HepG2 (cell line): ENCODE results near the gene HAUS7. TPM values are rescaled to one million over a fixed set of nuclear protein-coding genes. Genes with fewer than 3 reads are reported as not detected.

ENCODE experiments used
- CENPBD1 ChIP-seq: sonication (generic); formaldehyde crosslinking; IDR thresholded peaks from 2 replicates; pipeline ENCODE4 v1.8.0; 2022; ENCODE audit warnings: missing genetic modification reagents, low read depth, mild to moderate bottlenecking, borderline replicate concordance
- ERF ChIP-seq: IDR thresholded peaks from 2 replicates; pipeline ENCODE4 v1.6.1; 2018; ENCODE audit warnings: missing biosample characterization, missing genetic modification reagents
- FOXM1 ChIP-seq: sonication (generic); formaldehyde crosslinking; IDR thresholded peaks from 2 replicates; pipeline ENCODE4 v1.5.0; 2020; ENCODE audit warnings: missing genetic modification reagents
- HNRNPK ChIP-seq: fragments of 200-400 bp; formaldehyde crosslinking; IDR thresholded peaks from 2 replicates; pipeline ENCODE4 v1.6.1; 2018; ENCODE audit warnings: low read length, low read depth, moderate library complexity, mild to moderate bottlenecking; ENCODE audit not compliant: poor library complexity, severe bottlenecking
- MTA1 ChIP-seq: sonication (generic); formaldehyde crosslinking; IDR thresholded peaks from 2 replicates; pipeline ENCODE4 v1.4.0; 2020; ENCODE audit warnings: missing genetic modification reagents, mild to moderate bottlenecking, borderline replicate concordance
- RFX5 ChIP-seq: IDR thresholded peaks from 2 replicates; pipeline ENCODE4 v1.6.1; 2011; ENCODE audit warnings: low read depth, low read length, improper control_type of control experiment
- SALL2 ChIP-seq: sonication (generic); formaldehyde crosslinking; IDR thresholded peaks from 2 replicates; pipeline ENCODE4 v1.8.1; 2023; ENCODE audit warnings: mild to moderate bottlenecking, missing genetic modification reagents, inconsistent platforms
- SCMH1 ChIP-seq: sonication (generic); formaldehyde crosslinking; IDR thresholded peaks from 2 replicates; pipeline ENCODE4 v1.9.0; 2021; ENCODE audit warnings: missing genetic modification reagents, mild to moderate bottlenecking, borderline replicate concordance
- SMAD9 ChIP-seq: sonication (generic); formaldehyde crosslinking; IDR thresholded peaks from 2 replicates; pipeline ENCODE4 v1.5.1; 2020; ENCODE audit warnings: mild to moderate bottlenecking, missing genetic modification reagents
- USF2 ChIP-seq, 2 experiments: sonication (generic) in 1 of 2; formaldehyde crosslinking in 1 of 2; IDR thresholded peaks; 2 replicates each; pipeline versions ENCODE4 v1.5.1 to v1.6.1; 2011 to 2020; ENCODE audit warnings: borderline replicate concordance in 1 of 2, low read depth in 1 of 2, low read length in 1 of 2, mild to moderate bottlenecking in 1 of 2, missing genetic modification reagents in 1 of 2, moderate library complexity in 1 of 2
- ZNF230 ChIP-seq: sonication (generic); formaldehyde crosslinking; IDR thresholded peaks from 2 replicates; pipeline ENCODE4 v1.4.0; 2020; ENCODE audit warnings: mild to moderate bottlenecking, missing genetic modification reagents
- ZNF3 ChIP-seq: IDR thresholded peaks from 2 replicates; pipeline ENCODE4 v1.7.0; 2017; ENCODE audit warnings: inconsistent platforms
- ZNF746 ChIP-seq: sonication (generic); formaldehyde crosslinking; IDR thresholded peaks from 2 replicates; pipeline ENCODE4 v1.8.0; 2022; ENCODE audit warnings: mild to moderate bottlenecking, missing genetic modification reagents
- ZNF761 ChIP-seq: sonication (generic); formaldehyde crosslinking; conservative IDR thresholded peaks from 2 replicates; pipeline ENCODE4 v1.4.0; 2020; ENCODE audit warnings: mild to moderate bottlenecking, missing genetic modification reagents
- ZNF770 ChIP-seq: sonication (generic); formaldehyde crosslinking; IDR thresholded peaks from 2 replicates; pipeline ENCODE4 v1.5.0; 2020; ENCODE audit warnings: mild to moderate bottlenecking, missing genetic modification reagents
- ZNF879 ChIP-seq: sonication (generic); formaldehyde crosslinking; IDR thresholded peaks from 2 replicates; pipeline ENCODE4 v1.8.1; 2023; ENCODE audit warnings: missing genetic modification reagents
- polyA plus RNA-seq, 8 experiments: library from polyadenylated mRNA; depleted of rRNA in 3 of 8; stranded (reverse) in 7 of 8; unstranded in 1 of 8; fragments of >200 nt; fragmentation: Illumina TruSeq in 4 of 8; extraction: Trizol in 4 of 8; gene quantifications; 2 replicates each; pipeline versions ENCODE4 v1.2.1 to v1.2.3, GENCODE V29; 2011 to 2016; ENCODE audit warnings: low read depth in 4 of 8, missing spikeins in 1 of 8, mixed read lengths in 1 of 8; ENCODE audit not compliant: insufficient read depth in 1 of 8
- total RNA-seq, 5 experiments: library from RNA; depleted of rRNA; stranded (reverse); fragments of >200 nt; fragmentation: Illumina TruSeq; extraction: Trizol; gene quantifications; 2 replicates each; pipeline ENCODE4 v1.2.3, GENCODE V29; 2016; ENCODE audit warnings: low read depth in 1 of 5
- TF ChIP-seq, protein P1 (sequence below): sonication (generic); formaldehyde crosslinking; IDR thresholded peaks from 2 replicates; pipeline ENCODE4 v1.5.1; 2020; ENCODE audit warnings: missing genetic modification reagents, mild to moderate bottlenecking, borderline replicate concordance
- TF ChIP-seq, protein P2 (sequence below): sonication (generic); formaldehyde crosslinking; IDR thresholded peaks from 2 replicates; pipeline ENCODE4 v1.8.0; 2022; ENCODE audit warnings: mild to moderate bottlenecking, missing genetic modification reagents
- TF ChIP-seq, protein P3 (sequence below): IDR thresholded peaks from 2 replicates; pipeline ENCODE4 v1.6.1; 2016; ENCODE audit warnings: control low read depth

HAUS7 gene
- total and polyA plus RNA-seq, 2 of the 13 experiments (the other 11 are each of a cell fraction or from before 2014, with no cell fraction given), result 10.9 to 42.4 TPM

GRCh38 chrX:153409414-153410101 is 60.8 kb downstream of the HAUS7 start (continued):
- TF ChIP-seq, protein P1, sequence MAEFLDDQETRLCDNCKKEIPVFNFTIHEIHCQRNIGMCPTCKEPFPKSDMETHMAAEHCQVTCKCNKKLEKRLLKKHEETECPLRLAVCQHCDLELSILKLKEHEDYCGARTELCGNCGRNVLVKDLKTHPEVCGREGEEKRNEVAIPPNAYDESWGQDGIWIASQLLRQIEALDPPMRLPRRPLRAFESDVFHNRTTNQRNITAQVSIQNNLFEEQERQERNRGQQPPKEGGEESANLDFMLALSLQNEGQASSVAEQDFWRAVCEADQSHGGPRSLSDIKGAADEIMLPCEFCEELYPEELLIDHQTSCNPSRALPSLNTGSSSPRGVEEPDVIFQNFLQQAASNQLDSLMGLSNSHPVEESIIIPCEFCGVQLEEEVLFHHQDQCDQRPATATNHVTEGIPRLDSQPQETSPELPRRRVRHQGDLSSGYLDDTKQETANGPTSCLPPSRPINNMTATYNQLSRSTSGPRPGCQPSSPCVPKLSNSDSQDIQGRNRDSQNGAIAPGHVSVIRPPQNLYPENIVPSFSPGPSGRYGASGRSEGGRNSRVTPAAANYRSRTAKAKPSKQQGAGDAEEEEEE (CRISPR knock-in tag), result no peak
- TF ChIP-seq, protein P2, sequence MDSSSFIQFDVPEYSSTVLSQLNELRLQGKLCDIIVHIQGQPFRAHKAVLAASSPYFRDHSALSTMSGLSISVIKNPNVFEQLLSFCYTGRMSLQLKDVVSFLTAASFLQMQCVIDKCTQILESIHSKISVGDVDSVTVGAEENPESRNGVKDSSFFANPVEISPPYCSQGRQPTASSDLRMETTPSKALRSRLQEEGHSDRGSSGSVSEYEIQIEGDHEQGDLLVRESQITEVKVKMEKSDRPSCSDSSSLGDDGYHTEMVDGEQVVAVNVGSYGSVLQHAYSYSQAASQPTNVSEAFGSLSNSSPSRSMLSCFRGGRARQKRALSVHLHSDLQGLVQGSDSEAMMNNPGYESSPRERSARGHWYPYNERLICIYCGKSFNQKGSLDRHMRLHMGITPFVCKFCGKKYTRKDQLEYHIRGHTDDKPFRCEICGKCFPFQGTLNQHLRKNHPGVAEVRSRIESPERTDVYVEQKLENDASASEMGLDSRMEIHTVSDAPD (CRISPR knock-in tag), result no peak
- no peak for TF ChIP-seq SMAD9 (CRISPR knock-in tag)
- TF ChIP-seq, protein P3, sequence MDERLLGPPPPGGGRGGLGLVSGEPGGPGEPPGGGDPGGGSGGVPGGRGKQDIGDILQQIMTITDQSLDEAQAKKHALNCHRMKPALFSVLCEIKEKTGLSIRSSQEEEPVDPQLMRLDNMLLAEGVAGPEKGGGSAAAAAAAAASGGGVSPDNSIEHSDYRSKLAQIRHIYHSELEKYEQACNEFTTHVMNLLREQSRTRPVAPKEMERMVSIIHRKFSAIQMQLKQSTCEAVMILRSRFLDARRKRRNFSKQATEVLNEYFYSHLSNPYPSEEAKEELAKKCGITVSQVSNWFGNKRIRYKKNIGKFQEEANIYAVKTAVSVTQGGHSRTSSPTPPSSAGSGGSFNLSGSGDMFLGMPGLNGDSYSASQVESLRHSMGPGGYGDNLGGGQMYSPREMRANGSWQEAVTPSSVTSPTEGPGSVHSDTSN, result no peak
- TF ChIP-seq MTA1 (CRISPR knock-in tag), result no peak; the same call in 1 of the 2 replicates
- no peak for TF ChIP-seq USF2 (IDR thresholded peaks at IDR 0.05; ENCODE audit: low read depth, low read length)
- TF ChIP-seq USF2 (CRISPR knock-in tag; IDR thresholded peaks at IDR 0.05; ENCODE audit: borderline replicate concordance), result no peak; the same call in 1 of the 2 replicates
- TF ChIP-seq ZNF230 (CRISPR knock-in tag), result 0 out of 2 replicates have a peak, but pooled peaks have one; percentile 54
- TF ChIP-seq ZNF746, result 0 out of 2 replicates have a peak, but pooled peaks have one; percentile 27
- no peak for TF ChIP-seq ZNF3 (CRISPR knock-in tag)
- TF ChIP-seq ZNF879, result no peak
- no peak for TF ChIP-seq FOXM1 (CRISPR knock-in tag)
- TF ChIP-seq ERF (CRISPR knock-in tag), result peak; percentile 56; the same call in 1 of the 2 replicates
- no peak for TF ChIP-seq HNRNPK
- TF ChIP-seq ZNF770 (CRISPR knock-in tag), result 0 out of 2 replicates have a peak, but pooled peaks have one; percentile 17
- no peak for TF ChIP-seq SCMH1 (CRISPR knock-in tag)
- TF ChIP-seq RFX5, result no peak
- no peak for TF ChIP-seq SALL2 (CRISPR knock-in tag)
- no peak for TF ChIP-seq ZNF761 (CRISPR knock-in tag)
- no peak for TF ChIP-seq CENPBD1 (CRISPR knock-in tag)
